HG02973 (cell line): ENCODE measurements around the gene TNRC18.
"Not testable (repeated sequence)": the region's sequence is repeated elsewhere in the genome, so short reads cannot be mapped to it uniquely, and the experiment has no call there.

Experiments
- ATAC-seq: cut with Tn5 transposase; IDR thresholded peaks from one replicate; pipeline ENCODE4 v1.9.1; 2021; ENCODE audit warnings: moderate library complexity; ENCODE audit not compliant: unreplicated experiment

The TNRC18 gene

GRCh38 chr7:5423306-5423975 is at the start of gene TNRC18:
Gene TNRC18, minus strand, starts transcription at chr7:5423834. Its CDS starts 2,588 bp downstream, at chr7:5421246.
- ATAC-seq = no peak

GRCh38 chr7:5472432-5473315 is 49.0 kb upstream of the TNRC18 start:
- ATAC-seq = no peak

- ATAC-seq = not testable (repeated sequence)
These were observed 48.0 kb upstream of the TNRC18 start for GRCh38 chr7:5471623-5472022.

GRCh38 chr7:5470816-5471215 is 47.2 kb upstream of the TNRC18 start:
- no peak for ATAC-seq

- no peak for ATAC-seq
These were observed 46.5 kb upstream of the TNRC18 start for GRCh38 chr7:5470167-5470532.

GRCh38 chr7:5469375-5470166 is 45.9 kb upstream of the TNRC18 start:
- ATAC-seq = no peak

GRCh38 chr7:5467645-5468044 is 44.0 kb upstream of the TNRC18 start:
- ATAC-seq = no peak

GRCh38 chr7:5466551-5466950 is 42.9 kb upstream of the TNRC18 start:
- no peak for ATAC-seq

GRCh38 chr7:5463031-5463430 is 39.4 kb upstream of the TNRC18 start:
- no peak for ATAC-seq

- no peak for ATAC-seq
These were observed 38.6 kb upstream of the TNRC18 start for GRCh38 chr7:5462216-5462615.

GRCh38 chr7:5458921-5459480 is 35.4 kb upstream of the TNRC18 start:
- ATAC-seq = no peak

- no peak for ATAC-seq
These were observed 33.7 kb upstream of the TNRC18 start for GRCh38 chr7:5457245-5457735.

GRCh38 chr7:5456409-5456808 is 32.8 kb upstream of the TNRC18 start:
- ATAC-seq = no peak

- no peak for ATAC-seq
These were observed 32.1 kb upstream of the TNRC18 start for GRCh38 chr7:5455581-5456219.

GRCh38 chr7:5455175-5455574 is 31.5 kb upstream of the TNRC18 start:
- no peak for ATAC-seq

- no peak for ATAC-seq
These were observed 30.9 kb upstream of the TNRC18 start for GRCh38 chr7:5454485-5454884.

GRCh38 chr7:5453566-5454075 is 30.0 kb upstream of the TNRC18 start:
- ATAC-seq = no peak

- ATAC-seq = no peak
These were observed 29.4 kb upstream of the TNRC18 start for GRCh38 chr7:5452937-5453540.

GRCh38 chr7:5452470-5452899 is 28.9 kb upstream of the TNRC18 start:
- no peak for ATAC-seq

- ATAC-seq = no peak
These were observed 27.8 kb upstream of the TNRC18 start for GRCh38 chr7:5451391-5451790.
